ENCODE measurements around the gene PLEKHN1.

DNA sequence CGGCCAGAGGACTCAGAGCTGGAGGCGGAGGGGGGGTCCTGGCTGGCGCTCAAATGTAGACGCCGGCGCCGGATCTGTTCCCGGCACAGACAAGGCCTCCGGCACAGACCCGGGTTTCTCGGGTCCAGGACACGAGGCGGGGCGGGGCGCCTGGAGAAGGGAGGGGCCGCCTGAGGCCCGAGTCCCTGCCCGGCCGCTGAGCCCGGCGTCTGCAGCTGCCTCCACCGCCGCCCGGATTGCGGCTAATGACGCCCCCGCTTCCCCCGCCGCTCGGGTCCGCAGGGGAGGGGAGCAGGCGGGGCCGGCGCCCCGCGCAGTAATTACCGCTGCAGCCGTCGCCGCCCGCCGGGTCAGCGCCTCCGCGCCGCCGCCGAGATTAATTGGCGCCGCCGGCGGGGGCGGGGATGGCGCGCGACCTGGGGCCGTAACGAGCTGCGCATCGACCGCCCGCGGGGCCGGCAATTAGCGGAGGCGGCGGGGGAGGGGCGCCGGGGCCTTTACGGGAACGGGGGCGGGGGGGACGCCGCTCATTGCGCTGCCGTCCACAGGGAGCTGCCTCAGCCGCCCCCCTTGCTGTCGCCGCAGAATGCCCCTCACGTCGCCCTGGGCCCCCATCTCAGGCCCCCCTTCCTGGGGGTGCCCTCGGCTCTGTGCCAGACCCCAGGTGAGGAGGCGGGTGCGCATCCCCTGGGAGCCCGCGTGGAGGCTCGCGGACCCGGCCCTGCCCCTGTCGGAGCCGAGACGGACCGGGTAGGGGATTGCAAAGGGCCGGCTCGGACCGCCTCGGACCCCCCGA lies 24.5 kb upstream of the PLEKHN1 start:
- TF ChIP-seq ZFP41 (tag by site-specific recombination; IDR thresholded peaks at IDR 0.05; ENCODE audit: borderline replicate concordance) (no peak), ZNF707 (tag by site-specific recombination; IDR thresholded peaks at IDR 0.05) (no peak), ZBTB21 (tag by site-specific recombination; IDR thresholded peaks at IDR 0.05) (peak; percentile 24; the same call in 1 of the 2 replicates), ZNF776 (tag by site-specific recombination; IDR thresholded peaks at IDR 0.05; ENCODE audit: borderline replicate concordance) (no peak), ZNF510 (tag by site-specific recombination; IDR thresholded peaks at IDR 0.05; ENCODE audit: insufficient replicate concordance) (no peak)

Data from HEK293 (cell line).